HG03045 (cell line): Measurements from ENCODE around the gene CISD1.
"Not testable (repeated sequence)": the region's sequence is repeated elsewhere in the genome, so short reads cannot be mapped to it uniquely, and the experiment has no call there.

Experiments
- ATAC-seq: cut with Tn5 transposase; IDR thresholded peaks from one replicate; pipeline ENCODE4 v1.9.1; 2021; ENCODE audit warnings: mild to moderate bottlenecking, moderate library complexity; ENCODE audit not compliant: unreplicated experiment

The CISD1 gene

GRCh38 chr10:58268946-58269781 is at the start of gene CISD1:
Gene CISD1, plus strand, starts transcription at chr10:58269162. Its CDS starts 112 bp downstream, at chr10:58269274.
- ATAC-seq: peak; percentile 60

GRCh38 chr10:58219875-58220274 is 49.1 kb upstream of the CISD1 start:
- no peak for ATAC-seq

GRCh38 chr10:58220769-58221451 is 48.1 kb upstream of the CISD1 start:
- ATAC-seq: no peak

- no peak for ATAC-seq
These were observed 43.3 kb upstream of the CISD1 start for GRCh38 chr10:58225654-58226053.

- ATAC-seq: not testable (repeated sequence)
These were observed 39.1 kb upstream of the CISD1 start for GRCh38 chr10:58229856-58230255.

GRCh38 chr10:58237014-58237834 is 31.7 kb upstream of the CISD1 start:
- no peak for ATAC-seq

GRCh38 chr10:58239561-58240169 is 29.3 kb upstream of the CISD1 start:
- ATAC-seq: no peak

- ATAC-seq: no peak
These were observed 28.4 kb upstream of the CISD1 start for GRCh38 chr10:58240531-58240930.

GRCh38 chr10:58241346-58241745 is 27.6 kb upstream of the CISD1 start:
- no peak for ATAC-seq

GRCh38 chr10:58243269-58243668 is 25.7 kb upstream of the CISD1 start:
- ATAC-seq: no peak

- ATAC-seq: not testable (repeated sequence)
These were observed 25.2 kb upstream of the CISD1 start for GRCh38 chr10:58243801-58244200.

- ATAC-seq: not testable (repeated sequence)
These were observed 24.7 kb upstream of the CISD1 start for GRCh38 chr10:58244242-58244641.

GRCh38 chr10:58244666-58245065 is 24.3 kb upstream of the CISD1 start:
- not testable (repeated sequence) for ATAC-seq

GRCh38 chr10:58253184-58253583 is 15.8 kb upstream of the CISD1 start:
- ATAC-seq: no peak

- ATAC-seq: no peak
These were observed 14.3 kb upstream of the CISD1 start for GRCh38 chr10:58254644-58255043.

- ATAC-seq: not testable (repeated sequence)
These were observed 12.8 kb upstream of the CISD1 start for GRCh38 chr10:58256013-58256780.

- no peak for ATAC-seq
These were observed 9.8 kb upstream of the CISD1 start for GRCh38 chr10:58258977-58259692.

- ATAC-seq: no peak
These were observed 8.6 kb upstream of the CISD1 start for GRCh38 chr10:58260334-58260733.

GRCh38 chr10:58262766-58263165 is 6.2 kb upstream of the CISD1 start:
- ATAC-seq: no peak
